ENCODE measurements around the gene SH3PXD2A.

Gene SH3PXD2A

DNA sequence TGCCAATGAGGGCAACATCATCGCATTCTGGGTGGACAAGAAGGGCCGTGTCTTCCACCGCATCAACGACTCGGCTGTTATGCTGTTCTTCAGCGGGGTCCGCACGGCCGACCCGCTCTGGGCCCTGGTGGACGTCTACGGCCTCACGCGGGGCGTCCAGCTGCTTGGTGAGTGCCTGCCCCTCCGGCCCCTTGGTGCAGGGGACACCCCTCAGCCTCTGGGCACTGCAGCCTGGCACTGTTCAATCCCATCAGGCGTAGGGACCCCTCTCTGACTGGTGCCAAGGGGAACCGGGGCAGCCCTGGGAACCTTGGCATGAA lies 283.8 kb downstream of the SH3PXD2A start:
- Histone ChIP-seq H3K27me3 (ENCODE audit: control insufficient read depth, insufficient read depth, low read length) (no peaks in the 10 kb centered on the region), H3K4me1 (peaks cover 5% of the 10 kb centered on the region), H3K79me2 (no peaks in the 10 kb centered on the region), H3K4me2 (ENCODE audit: low read length) (no peak overlapping the region), H3K27ac (no peak overlapping the region), H3K9me3 (ENCODE audit: control insufficient read depth, low read length) (no peaks in the 10 kb centered on the region), H3K36me3 (ENCODE audit: control insufficient read depth, insufficient read depth, low read length) (no peaks in the 10 kb centered on the region), H2AFZ (no peak overlapping the region), H3K4me3 (ENCODE audit: low read depth, low read length) (no peak overlapping the region), H3K9ac (no peak overlapping the region)
- TF ChIP-seq, protein P1, sequence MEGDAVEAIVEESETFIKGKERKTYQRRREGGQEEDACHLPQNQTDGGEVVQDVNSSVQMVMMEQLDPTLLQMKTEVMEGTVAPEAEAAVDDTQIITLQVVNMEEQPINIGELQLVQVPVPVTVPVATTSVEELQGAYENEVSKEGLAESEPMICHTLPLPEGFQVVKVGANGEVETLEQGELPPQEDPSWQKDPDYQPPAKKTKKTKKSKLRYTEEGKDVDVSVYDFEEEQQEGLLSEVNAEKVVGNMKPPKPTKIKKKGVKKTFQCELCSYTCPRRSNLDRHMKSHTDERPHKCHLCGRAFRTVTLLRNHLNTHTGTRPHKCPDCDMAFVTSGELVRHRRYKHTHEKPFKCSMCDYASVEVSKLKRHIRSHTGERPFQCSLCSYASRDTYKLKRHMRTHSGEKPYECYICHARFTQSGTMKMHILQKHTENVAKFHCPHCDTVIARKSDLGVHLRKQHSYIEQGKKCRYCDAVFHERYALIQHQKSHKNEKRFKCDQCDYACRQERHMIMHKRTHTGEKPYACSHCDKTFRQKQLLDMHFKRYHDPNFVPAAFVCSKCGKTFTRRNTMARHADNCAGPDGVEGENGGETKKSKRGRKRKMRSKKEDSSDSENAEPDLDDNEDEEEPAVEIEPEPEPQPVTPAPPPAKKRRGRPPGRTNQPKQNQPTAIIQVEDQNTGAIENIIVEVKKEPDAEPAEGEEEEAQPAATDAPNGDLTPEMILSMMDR (IDR thresholded peaks at IDR 0.05) = no peak

GRCh38 chr10:103570844-103571655 lies 284.3 kb downstream of the SH3PXD2A start:
- no peak overlapping the region for H3K4me3 ChIP-seq (ENCODE audit: low read depth, low read length)
- no peak overlapping the region for H3K9ac ChIP-seq
- no peak overlapping the region for H2AFZ ChIP-seq
- TF ChIP-seq, protein P1 (IDR thresholded peaks at IDR 0.05) = no peak
- H3K79me2 ChIP-seq = no peaks in the 10 kb centered on the region
- no peaks in the 10 kb centered on the region for H3K36me3 ChIP-seq (ENCODE audit: control insufficient read depth, insufficient read depth, low read length)
- H3K27ac ChIP-seq = no peak overlapping the region
- no peaks in the 10 kb centered on the region for H3K27me3 ChIP-seq (ENCODE audit: control insufficient read depth, insufficient read depth, low read length)
- H3K4me2 ChIP-seq (ENCODE audit: low read length) = no peak overlapping the region
- H3K9me3 ChIP-seq (ENCODE audit: control insufficient read depth, low read length) = no peaks in the 10 kb centered on the region
- peaks cover 5% of the 10 kb centered on the region for H3K4me1 ChIP-seq

- TF ChIP-seq, protein P1 (IDR thresholded peaks at IDR 0.05) = no peak
- Histone ChIP-seq H3K4me2 (ENCODE audit: low read length) (no peak overlapping the region), H2AFZ (no peak overlapping the region), H3K27me3 (ENCODE audit: control insufficient read depth, insufficient read depth, low read length) (no peaks in the 10 kb centered on the region), H3K79me2 (peaks cover 4% of the 10 kb centered on the region), H3K9me3 (ENCODE audit: control insufficient read depth, low read length) (no peaks in the 10 kb centered on the region), H3K9ac (no peak overlapping the region), H3K36me3 (ENCODE audit: control insufficient read depth, insufficient read depth, low read length) (no peaks in the 10 kb centered on the region), H3K4me3 (ENCODE audit: low read depth, low read length) (no peak overlapping the region), H3K27ac (no peak overlapping the region), H3K4me1 (peaks cover 5% of the 10 kb centered on the region)
Observed at GRCh38 chr10:103569896-103570295, 285.5 kb downstream of the SH3PXD2A start.

DNA sequence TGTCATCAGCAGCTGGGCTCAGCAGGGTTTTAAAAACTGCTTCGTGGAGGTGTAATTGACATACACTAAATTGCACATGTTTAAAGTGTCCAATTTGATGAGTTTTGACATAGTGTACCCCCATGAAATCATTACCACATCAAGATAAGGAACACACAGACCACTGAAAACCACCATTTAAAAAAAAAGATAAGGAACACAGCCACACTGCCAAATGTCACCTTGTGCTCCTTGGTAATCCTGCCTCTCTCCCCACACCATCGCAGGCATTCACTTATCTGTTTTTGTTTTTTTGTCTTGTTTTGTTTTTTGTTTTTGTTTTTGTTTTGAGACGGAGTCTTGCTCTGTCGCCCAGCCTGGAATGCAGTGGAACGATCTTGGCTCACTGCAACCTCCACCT lies 286.9 kb downstream of the SH3PXD2A start:
- H3K4me1 ChIP-seq = peaks cover 5% of the 10 kb centered on the region
- no peaks in the 10 kb centered on the region for H3K9me3 ChIP-seq (ENCODE audit: control insufficient read depth, low read length)

More for the DNA sequence above, 286.9 kb downstream of the SH3PXD2A start:
- H3K79me2 ChIP-seq = peaks cover 14% of the 10 kb centered on the region
- TF ChIP-seq, protein P1 (IDR thresholded peaks at IDR 0.05) = no peak
- H3K36me3 ChIP-seq (ENCODE audit: control insufficient read depth, insufficient read depth, low read length) = no peaks in the 10 kb centered on the region
- H3K4me2 ChIP-seq (ENCODE audit: low read length) = no peak overlapping the region
- H3K27ac ChIP-seq = no peak overlapping the region
- no peak overlapping the region for H3K9ac ChIP-seq
- H2AFZ ChIP-seq = no peak overlapping the region
- no peak overlapping the region for H3K4me3 ChIP-seq (ENCODE audit: low read depth, low read length)
- H3K27me3 ChIP-seq (ENCODE audit: control insufficient read depth, insufficient read depth, low read length) = no peaks in the 10 kb centered on the region

Data from parathyroid adenoma (tissue), 2 donors.